GM12878 (cell line): ENCODE data around the gene SIGLEC12. TPM values are rescaled to one million over a fixed set of nuclear protein-coding genes. Genes with fewer than 3 reads are reported as not detected.

ENCODE experiments used
- ATAC-seq: fragments of 200-7000 bp; cut with Tn5 transposase; 3 replicates; pipeline ENCODE4 v1.9.1; 2020; ENCODE audit warnings: mild to moderate bottlenecking, moderate library complexity
- BruUV-seq: library from RNA; stranded (reverse); fragments of 400-500 nt; replicated peaks from 2 replicates; lab custom pipeline; 2021; lab: Mats Ljungman, UMichigan
- CTCF ChIA-PET: fragments of 300-600 bp; sonication (Branson Sonifier 250); formaldehyde crosslinking; extraction: SDS; loops from one replicate; lab custom pipeline; 2021; ENCODE audit warnings: inconsistent platforms; lab: Yijun Ruan, JAX
- POLR2A ChIA-PET: fragments of 350-600 bp; formaldehyde crosslinking; extraction: SDS; loops from one replicate; lab custom pipeline; 2021; ENCODE audit warnings: inconsistent platforms; lab: Charles Lee
- RAD21 ChIA-PET: fragments of 300-600 bp; sonication (Branson Sonifier 250); formaldehyde crosslinking; loops from one replicate; lab custom pipeline; 2023; ENCODE audit warnings: antibody characterized with exemption; ENCODE audit not compliant: unreplicated experiment; lab: Charles Lee
- SMC1A ChIA-PET: fragments of 300-600 bp; sonication (Branson Sonifier 250); formaldehyde crosslinking; loops from one replicate; lab custom pipeline; 2023; ENCODE audit not compliant: unreplicated experiment, uncharacterized antibody; lab: Charles Lee
- DNase-seq: peaks from one replicate; pipeline ENCODE4 v3.0.0-alpha.2; 2011; ENCODE audit warnings: low read depth, low spot score
- FAIRE-seq: peaks from 3 replicates; lab custom pipeline; 2011; peaks lifted over from hg19 to GRCh38; lab: Jason Lieb, UNC
- H2AFZ ChIP-seq: 2 replicates; pipeline ENCODE4 v1.6.0; 2011; ENCODE audit warnings: low read depth, low read length, control low read depth; ENCODE audit not compliant: control insufficient read depth
- H3K27ac ChIP-seq: 2 replicates; pipeline ENCODE4 v1.5.1; 2011; ENCODE audit warnings: control low read depth; ENCODE audit not compliant: control insufficient read depth, insufficient read depth
- H3K27me3 ChIP-seq, 2 experiments: replicated peaks in 1 of 2; 2 replicates each; pipeline versions ENCODE4 v1.6.0 to v1.6.1; 2011; ENCODE audit warnings: low read length in 1 of 2; ENCODE audit not compliant: control insufficient read depth in 2 of 2, insufficient read depth in 2 of 2
- H3K36me3 ChIP-seq, 2 experiments: 2 replicates each; pipeline ENCODE4 v1.5.1; 2011; ENCODE audit warnings: low read length in 1 of 2; ENCODE audit not compliant: control insufficient read depth in 2 of 2, insufficient read depth in 2 of 2
- H3K4me1 ChIP-seq: 2 replicates; pipeline ENCODE4 v1.6.1; 2011; ENCODE audit warnings: mild to moderate bottlenecking, low read length, moderate library complexity, mixed read lengths; ENCODE audit not compliant: control insufficient read depth, insufficient read depth
- H3K4me2 ChIP-seq: 2 replicates; pipeline ENCODE4 v1.6.0; 2011; ENCODE audit warnings: control low read depth; ENCODE audit not compliant: control insufficient read depth, insufficient read depth
- H3K4me3 ChIP-seq: fragments of 200-600 bp; sonication (generic); 2 replicates; pipeline ENCODE4 v1.5.1; 2016
- H3K79me2 ChIP-seq: 2 replicates; pipeline ENCODE4 v1.6.0; 2011; ENCODE audit warnings: low read length; ENCODE audit not compliant: control insufficient read depth, insufficient read depth
- H3K9ac ChIP-seq: 2 replicates; pipeline ENCODE4 v1.8.0; 2011; ENCODE audit warnings: low read length, control low read depth, mixed read lengths; ENCODE audit not compliant: control insufficient read depth, insufficient read depth
- H3K9me3 ChIP-seq: replicated peaks from 3 replicates; pipeline ENCODE4 v1.5.1; 2011; ENCODE audit warnings: mild to moderate bottlenecking, low read length; ENCODE audit not compliant: control insufficient read depth, insufficient read depth
- H4K20me1 ChIP-seq: 2 replicates; pipeline ENCODE4 v1.6.0; 2011; ENCODE audit not compliant: control insufficient read depth, insufficient read depth
- ASH2L ChIP-seq: fragments of 300-600, 200-600 bp; sonication (generic); IDR thresholded peaks from 2 replicates; pipeline ENCODE4 v1.6.1; 2017; ENCODE audit warnings: low read depth, mild to moderate bottlenecking, borderline replicate concordance
- BHLHE40 ChIP-seq, 2 experiments: fragments of 450-650 bp in 1 of 2; IDR thresholded peaks; 2 replicates each; pipeline ENCODE4 v1.6.1; 2011 to 2017; ENCODE audit warnings: low read depth in 2 of 2, borderline replicate concordance in 1 of 2, improper control_type of control experiment in 1 of 2, low read length in 1 of 2, mild to moderate bottlenecking in 1 of 2
- EED ChIP-seq: sonication (generic); IDR thresholded peaks from 2 replicates; pipeline ENCODE4 v1.6.1; 2016; ENCODE audit warnings: antibody characterized with exemption, low read depth
- EZH2 ChIP-seq: IDR thresholded peaks from 2 replicates; pipeline ENCODE4 v1.6.1; 2012; ENCODE audit warnings: low read depth, mild to moderate bottlenecking, control low read depth, inconsistent platforms, low read length, borderline replicate concordance; ENCODE audit not compliant: control insufficient read depth
- GATAD2B ChIP-seq: fragments of 450-650 bp; conservative IDR thresholded peaks from 2 replicates; pipeline ENCODE4 v1.6.1; 2017; ENCODE audit warnings: low read depth, mild to moderate bottlenecking, moderate library complexity
- IKZF1 ChIP-seq: fragments of 450-650 bp; conservative IDR thresholded peaks from 2 replicates; pipeline ENCODE4 v1.6.1; 2017; ENCODE audit warnings: antibody characterized with exemption, mild to moderate bottlenecking
- NFYB ChIP-seq: IDR thresholded peaks from 2 replicates; pipeline ENCODE4 v1.6.1; 2011; ENCODE audit warnings: low read depth, mild to moderate bottlenecking, low read length, improper control_type of control experiment, moderate library complexity; ENCODE audit not compliant: insufficient read depth
- RUNX3 ChIP-seq: IDR thresholded peaks from 2 replicates; pipeline ENCODE4 v1.6.1; 2012; ENCODE audit warnings: low read length, inconsistent platforms
- SPI1 ChIP-seq: IDR thresholded peaks from 2 replicates; pipeline ENCODE4 v1.6.1; 2011; ENCODE audit warnings: low read depth, mild to moderate bottlenecking, low read length, moderate library complexity, borderline replicate concordance; ENCODE audit not compliant: insufficient read depth
- TCF12 ChIP-seq: IDR thresholded peaks from 2 replicates; pipeline ENCODE4 v1.6.1; 2011; ENCODE audit warnings: low read depth, mild to moderate bottlenecking, low read length
- WGBS: methylation state at CpG from one replicate; pipeline ENCODE4 v1.1.6; 2016; ENCODE audit warnings: low lambda C conversion rate; ENCODE audit not compliant: insufficient replicate concordance, insufficient coverage; ENCODE audit errors: missing lambda C conversion rate; 5-methylcytosine and 5-hydroxymethylcytosine counted together
- in situ Hi-C: fragments of 300-500 bp; cut with MboI; formaldehyde crosslinking; loops from 9 replicates; pipeline ENCODE4 v1.14.3; 2018; ENCODE audit warnings: mixed read lengths
- intact Hi-C: fragments of 100-400 bp; cut with micrococcal nuclease; formaldehyde crosslinking; loops from one replicate; pipeline ENCODE4 v1.14.2; 2022; ENCODE audit not compliant: unreplicated experiment
- polyA plus RNA-seq, 11 experiments: library from polyadenylated mRNA; depleted of rRNA in 4 of 11; unstranded in 6 of 11; stranded (reverse) in 5 of 11; fragments of >200 nt; fragmentation: Nextera tagmentation in 4 of 11; fragmentation: Illumina TruSeq in 1 of 11; extraction: Ambion mirVana in 4 of 11; extraction: Trizol in 1 of 11; gene quantifications; 1 replicate in 1 of 11; 2 replicates in 10 of 11; pipeline versions ENCODE4 v1.2.1 to v1.2.3, GENCODE V29; 2011 to 2016; ENCODE audit warnings: inconsistent platforms in 2 of 11, missing spikeins in 2 of 11, low read depth in 1 of 11
- total RNA-seq, 4 experiments: library from RNA; depleted of rRNA in 3 of 4; stranded (reverse); fragments of >200 nt in 3 of 4; fragmentation: Illumina TruSeq in 1 of 4; extraction: Trizol in 1 of 4; gene quantifications; 2 replicates each; pipeline versions ENCODE4 v1.2.1 to v1.2.3, GENCODE V29; 2013 to 2021
- TF ChIP-seq, protein P1 (sequence below): fragments of 450-650 bp; IDR thresholded peaks from 2 replicates; pipeline ENCODE4 v1.6.1; 2017; ENCODE audit warnings: mild to moderate bottlenecking, moderate library complexity
- TF ChIP-seq, protein P2 (sequence below): fragments of 450-650 bp; IDR thresholded peaks from 2 replicates; pipeline ENCODE4 v1.6.1; 2016; ENCODE audit warnings: mild to moderate bottlenecking

SIGLEC12 gene
- total and polyA plus RNA-seq, 10 of the 15 experiments (the other 5 are each of a cell fraction or from before 2014, with no cell fraction given) = 0.03 to 0.18 (median 0.06) TPM; not detected in 5

DNA sequence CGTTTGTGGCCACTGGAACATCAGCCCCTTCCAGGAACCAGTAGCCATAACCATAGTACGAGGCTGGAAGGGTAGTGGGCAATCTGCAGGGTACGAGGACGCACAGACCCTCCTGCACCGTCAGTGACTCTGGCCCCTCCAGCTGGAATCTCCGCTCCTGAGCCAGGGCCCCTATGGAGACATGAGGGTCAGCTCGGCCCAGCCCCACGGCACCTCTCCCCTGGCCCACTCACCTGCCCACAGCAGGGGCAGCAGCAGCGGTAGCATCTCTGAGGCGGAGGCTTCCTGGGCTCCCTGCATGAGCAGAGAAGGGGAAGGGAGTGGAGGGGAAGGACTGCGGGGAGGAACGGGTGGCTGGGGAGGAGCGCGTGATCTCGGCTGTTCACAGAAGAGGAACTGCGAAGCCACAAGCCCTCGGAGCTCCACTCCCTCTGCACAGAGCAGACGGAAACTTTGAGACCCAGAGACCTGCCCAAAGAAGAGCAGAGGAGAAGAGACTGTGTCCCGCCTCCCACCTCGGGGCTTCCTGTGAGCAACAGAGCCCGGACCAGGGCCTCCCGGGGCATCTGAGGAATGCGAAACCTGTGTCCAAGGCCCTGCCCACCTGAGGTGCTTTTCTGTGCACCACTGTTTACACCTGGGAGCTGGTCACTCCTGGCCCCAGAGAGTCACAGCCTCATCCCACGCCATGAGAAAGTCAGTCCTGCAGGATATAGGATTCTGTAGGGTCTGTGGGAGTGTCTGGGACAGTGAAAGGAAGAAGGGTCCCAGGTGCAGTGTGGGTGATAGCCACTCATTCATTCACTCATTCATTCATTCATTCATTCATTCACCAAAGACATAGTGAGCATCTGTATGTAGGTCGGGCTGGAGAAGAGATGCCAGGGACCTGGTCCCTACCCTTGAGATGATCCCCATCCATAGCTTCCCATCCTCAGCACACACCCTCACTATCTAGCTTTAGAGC lies 30.0 kb upstream of the SIGLEC12 start, which contains the start of gene SIGLEC6:
TSS of gene SIGLEC6 (minus strand) at position 322 of the 967 bp plus-strand sequence. CDS start at position 300, 22 bp downstream.
- peak; percentile 97 for ATAC-seq
- TF ChIP-seq ASH2L (no peak), RUNX3 (peak; percentile 79), BHLHE40 (IDR thresholded peaks at IDR 0.05; ENCODE audit: borderline replicate concordance in 1 of 2, low read depth in 2 of 2, low read length in 1 of 2) (peak; percentile 33 to 71; a peak in 1 of 4 replicates), GATAD2B (0 out of 2 replicates have a peak, but pooled peaks have one; percentile 31), TCF12 (0 out of 2 replicates have a peak, but pooled peaks have one; percentile 5), SPI1 (peak; percentile 95), NFYB (no peak), EED (peak; percentile 26; the same call in 1 of the 2 replicates), EZH2 (no peak), IKZF1 (peak; percentile 71; the same call in 1 of the 2 replicates)
- TF ChIP-seq, protein P1, sequence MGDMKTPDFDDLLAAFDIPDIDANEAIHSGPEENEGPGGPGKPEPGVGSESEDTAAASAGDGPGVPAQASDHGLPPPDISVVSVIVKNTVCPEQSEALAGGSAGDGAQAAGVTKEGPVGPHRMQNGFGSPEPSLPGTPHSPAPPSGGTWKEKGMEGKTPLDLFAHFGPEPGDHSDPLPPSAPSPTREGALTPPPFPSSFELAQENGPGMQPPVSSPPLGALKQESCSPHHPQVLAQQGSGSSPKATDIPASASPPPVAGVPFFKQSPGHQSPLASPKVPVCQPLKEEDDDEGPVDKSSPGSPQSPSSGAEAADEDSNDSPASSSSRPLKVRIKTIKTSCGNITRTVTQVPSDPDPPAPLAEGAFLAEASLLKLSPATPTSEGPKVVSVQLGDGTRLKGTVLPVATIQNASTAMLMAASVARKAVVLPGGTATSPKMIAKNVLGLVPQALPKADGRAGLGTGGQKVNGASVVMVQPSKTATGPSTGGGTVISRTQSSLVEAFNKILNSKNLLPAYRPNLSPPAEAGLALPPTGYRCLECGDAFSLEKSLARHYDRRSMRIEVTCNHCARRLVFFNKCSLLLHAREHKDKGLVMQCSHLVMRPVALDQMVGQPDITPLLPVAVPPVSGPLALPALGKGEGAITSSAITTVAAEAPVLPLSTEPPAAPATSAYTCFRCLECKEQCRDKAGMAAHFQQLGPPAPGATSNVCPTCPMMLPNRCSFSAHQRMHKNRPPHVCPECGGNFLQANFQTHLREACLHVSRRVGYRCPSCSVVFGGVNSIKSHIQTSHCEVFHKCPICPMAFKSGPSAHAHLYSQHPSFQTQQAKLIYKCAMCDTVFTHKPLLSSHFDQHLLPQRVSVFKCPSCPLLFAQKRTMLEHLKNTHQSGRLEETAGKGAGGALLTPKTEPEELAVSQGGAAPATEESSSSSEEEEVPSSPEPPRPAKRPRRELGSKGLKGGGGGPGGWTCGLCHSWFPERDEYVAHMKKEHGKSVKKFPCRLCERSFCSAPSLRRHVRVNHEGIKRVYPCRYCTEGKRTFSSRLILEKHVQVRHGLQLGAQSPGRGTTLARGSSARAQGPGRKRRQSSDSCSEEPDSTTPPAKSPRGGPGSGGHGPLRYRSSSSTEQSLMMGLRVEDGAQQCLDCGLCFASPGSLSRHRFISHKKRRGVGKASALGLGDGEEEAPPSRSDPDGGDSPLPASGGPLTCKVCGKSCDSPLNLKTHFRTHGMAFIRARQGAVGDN = no peak
- TF ChIP-seq, protein P2, sequence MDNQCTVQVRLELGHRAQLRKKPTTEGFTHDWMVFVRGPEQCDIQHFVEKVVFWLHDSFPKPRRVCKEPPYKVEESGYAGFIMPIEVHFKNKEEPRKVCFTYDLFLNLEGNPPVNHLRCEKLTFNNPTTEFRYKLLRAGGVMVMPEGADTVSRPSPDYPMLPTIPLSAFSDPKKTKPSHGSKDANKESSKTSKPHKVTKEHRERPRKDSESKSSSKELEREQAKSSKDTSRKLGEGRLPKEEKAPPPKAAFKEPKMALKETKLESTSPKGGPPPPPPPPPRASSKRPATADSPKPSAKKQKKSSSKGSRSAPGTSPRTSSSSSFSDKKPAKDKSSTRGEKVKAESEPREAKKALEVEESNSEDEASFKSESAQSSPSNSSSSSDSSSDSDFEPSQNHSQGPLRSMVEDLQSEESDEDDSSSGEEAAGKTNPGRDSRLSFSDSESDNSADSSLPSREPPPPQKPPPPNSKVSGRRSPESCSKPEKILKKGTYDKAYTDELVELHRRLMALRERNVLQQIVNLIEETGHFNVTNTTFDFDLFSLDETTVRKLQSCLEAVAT = 0 out of 2 replicates have a peak, but pooled peaks have one; percentile 31

More for the DNA sequence above, 30.0 kb upstream of the SIGLEC12 start, which contains the start of gene SIGLEC6:
- WGBS = 13% methylated on average over 24 of the region's 25 CpGs
- Histone ChIP-seq H3K36me3 (no peaks in the 10 kb centered on the region), H3K27me3 (no peaks in the 10 kb centered on the region), H3K4me1 (peaks cover 11% of the 10 kb centered on the region), H4K20me1 (no peaks in the 10 kb centered on the region), H3K4me3 (peak within 1 kb of the TSS; percentile 49; the same call in 1 of the 2 replicates), H3K9me3 (no peaks in the 10 kb centered on the region), H2AFZ (no peak within 1 kb of the TSS; the same call in 1 of the 2 replicates), H3K79me2 (no peaks in the 10 kb centered on the region), H3K4me2 (peak within 1 kb of the TSS; percentile 61), H3K9ac (no peak within 1 kb of the TSS), H3K27ac (no peak within 1 kb of the TSS)
- ChIA-PET CTCF (interaction anchor here (1.3 to 3.5 kb wide), 2 partner anchors 17 to 128 kb away, joined by 4 to 22 read pairs; no protein-coding TSS in a partner anchor), RAD21 (interaction anchor here (1.2 kb wide), 1 partner anchor 125 kb away, joined by 3 read pairs; no protein-coding TSS in a partner anchor), SMC1A (interaction anchor here (1.2 kb wide), 1 partner anchor 16 kb away, joined by 4 read pairs; no protein-coding TSS in a partner anchor), POLR2A (no interaction called here)
- DNase-seq = peak; percentile 25
- in situ Hi-C loops (no loop called here), intact Hi-C loops (no loop called here)
- FAIRE-seq = peak; percentile 95
- no TSS peak for BruUV-seq
